ENCODE measurements around the gene GPBAR1. TPM values are rescaled to one million over a fixed set of nuclear protein-coding genes. Genes with fewer than 3 reads are reported as not detected.

Gene GPBAR1
- total and polyA plus RNA-seq, 2 of the 8 experiments (the other 6 are each of a cell fraction or from before 2014, with no cell fraction given), result 0.32 to 0.59 TPM

GRCh38 chr2:218293715-218294429, 33.1 kb downstream of the GPBAR1 start:
- WGBS, 2 experiments (ENCODE audit: extremely low coverage in 1 of 2, insufficient coverage in 1 of 2, insufficient read length in 1 of 2, insufficient replicate concordance in 2 of 2, low coverage in 1 of 2, low lambda C conversion rate in 2 of 2, missing lambda C conversion rate in 1 of 2), result 74% methylated on average over 5 of the region's 5 CpGs; no CpG with 5 or more reads in 1 of the 2 experiments
- Histone ChIP-seq H3K27ac (ENCODE audit: low read depth, low read length) (no peak overlapping the region), H3K36me3 (ENCODE audit: control insufficient read depth in 2 of 4, insufficient read depth in 4 of 4, low read length in 3 of 4) (no peaks in the 10 kb centered on the region), H3K56ac (replicated peaks; ENCODE audit: insufficient read length, low read depth, low read length) (no peak overlapping the region), H3K4ac (replicated peaks; ENCODE audit: insufficient read length, low read depth, low read length) (no peak overlapping the region), H2BK120ac (replicated peaks; ENCODE audit: low read depth, low read length) (no peak overlapping the region), H3K4me2 (ENCODE audit: insufficient read depth in 1 of 2, low read depth in 2 of 2, low read length in 2 of 2) (no peak overlapping the region), H3K9me3 (ENCODE audit: insufficient read depth in 2 of 2, low read depth in 1 of 2, low read length in 1 of 2) (no peaks in the 10 kb centered on the region), H3K4me3 (ENCODE audit: extremely low read depth in 1 of 4, insufficient read depth in 2 of 4, low read depth in 3 of 4, low read length in 4 of 4) (no peak overlapping the region), H2BK15ac (ENCODE audit: low read length) (no peak overlapping the region; the same call in 1 of the 2 replicates), H2AK5ac (ENCODE audit: low read depth, low read length) (0 out of 2 replicates have a peak overlapping the region, but pooled peaks have one; percentile 53), H3K23ac (ENCODE audit: insufficient read length) (no peak overlapping the region), H4K20me1 (replicated peaks in 1 of 2; ENCODE audit: control insufficient read depth in 1 of 2, insufficient read depth in 2 of 2, low read length in 2 of 2) (no peaks in the 10 kb centered on the region), H3K27me3 (replicated peaks in 1 of 4; ENCODE audit: control insufficient read depth in 3 of 4, extremely low read depth in 1 of 4, insufficient read depth in 3 of 4, low read length in 3 of 4) (no peaks in the 10 kb centered on the region), H3K79me2 (ENCODE audit: control insufficient read depth in 1 of 2, insufficient read depth in 2 of 2, low read length in 2 of 2) (no peaks in the 10 kb centered on the region), H4K5ac (ENCODE audit: insufficient read length, low read depth, low read length) (no peak overlapping the region), H3K9ac (replicated peaks in 1 of 4; ENCODE audit: extremely low read depth in 1 of 4, low read depth in 3 of 4, low read length in 3 of 4) (no peak overlapping the region), H2AFZ (ENCODE audit: low read length) (no peak overlapping the region), H2BK5ac (ENCODE audit: low read depth, low read length) (no peak overlapping the region), H3K4me1 (replicated peaks in 1 of 4; ENCODE audit: control insufficient read depth in 3 of 4, insufficient read depth in 4 of 4, low read length in 3 of 4) (peaks cover 0 to 9% (median 4%) of the 10 kb centered on the region in 4 experiments; a peak in 6 of 7 replicates), H3K23me2 (ENCODE audit: low read depth, low read length) (peaks cover 5% of the 10 kb centered on the region; the same call in 1 of the 2 replicates), H2BK12ac (ENCODE audit: low read depth, low read length) (no peak overlapping the region), H3K79me1 (ENCODE audit: low read depth, low read length) (no peaks in the 10 kb centered on the region), H4K91ac (replicated peaks; ENCODE audit: insufficient read length, low read length) (no peak overlapping the region), H3K18ac (ENCODE audit: extremely low read depth, low read length) (no peak overlapping the region; the same call in 1 of the 2 replicates), H3K14ac (ENCODE audit: insufficient read length) (no peak overlapping the region), H2BK20ac (ENCODE audit: low read length) (peak overlapping the region; percentile 62; the same call in 1 of the 2 replicates), H4K8ac (ENCODE audit: extremely low read depth, insufficient read depth, low read length) (no peak overlapping the region)
- CTCF ChIA-PET (ENCODE audit: partially characterized antibody), result interaction anchor here (0.7 to 12.1 kb wide), 18 partner anchors 8 to 810 kb away, joined by 3 to 192 read pairs (median 4); partner anchors contain the start of gene CATIP
- POLR2A ChIA-PET (ENCODE audit: partially characterized antibody), result interaction anchor here (1.0 kb wide), 1 partner anchor 87 kb away, joined by 3 read pairs; no protein-coding TSS in a partner anchor
- DNase-seq (ENCODE audit: low read depth in 1 of 2, low spot score in 2 of 2) (no peak), FAIRE-seq (no peak)
- TF ChIP-seq CBX8 (IDR thresholded peaks at IDR 0.05; ENCODE audit: borderline replicate concordance, low read depth, low read length), result no peak
- no peak for TF ChIP-seq TCF12 (IDR thresholded peaks at IDR 0.05; ENCODE audit: low read depth, low read length)
- TF ChIP-seq JUN (IDR thresholded peaks at IDR 0.05; ENCODE audit: low read depth, low read length), result no peak
- TF ChIP-seq ZNF274 (IDR thresholded peaks at IDR 0.05; ENCODE audit: borderline replicate concordance, extremely low read depth, low read length), result no peak
- TF ChIP-seq TBP (IDR thresholded peaks at IDR 0.05; ENCODE audit: low read depth, low read length), result no peak
- no peak for TF ChIP-seq HDAC2 (IDR thresholded peaks at IDR 0.05; ENCODE audit: borderline replicate concordance in 1 of 2, low read depth in 2 of 2, low read length in 2 of 2)
- no peak for TF ChIP-seq RNF2 (IDR thresholded peaks at IDR 0.05; ENCODE audit: borderline replicate concordance, low read depth, low read length, missing control alignments, poor library complexity, severe bottlenecking)
- TF ChIP-seq SAP30 (IDR thresholded peaks at IDR 0.05; ENCODE audit: insufficient read depth, insufficient replicate concordance, low read length), result no peak
- no peak for TF ChIP-seq KDM1A (IDR thresholded peaks at IDR 0.05; ENCODE audit: borderline replicate concordance, low read length)
- TF ChIP-seq BACH1 (IDR thresholded peaks at IDR 0.05; ENCODE audit: low read length), result no peak
- no peak for TF ChIP-seq CEBPB (IDR thresholded peaks at IDR 0.05; ENCODE audit: low read depth, low read length)
- no peak for TF ChIP-seq BRCA1 (IDR thresholded peaks at IDR 0.05; ENCODE audit: low read depth, low read length)
